NCI-H128 (cell line): ENCODE measurements around the gene CRMP1.

Experiments used
- DNase-seq: peaks from one replicate; lab custom pipeline; 2025; ENCODE audit not compliant: unreplicated experiment; lab: John Stamatoyannopoulos, UW

CRMP1 gene

GRCh38 chr4:5774416-5775036 lies 118.4 kb downstream of the CRMP1 start:
- no peak for DNase-seq

- DNase-seq, result no peak
Measured at GRCh38 chr4:5773271-5773555, 119.7 kb downstream of the CRMP1 start.

- no peak for DNase-seq
Measured at GRCh38 chr4:5772528-5773270, 120.2 kb downstream of the CRMP1 start.
